GM12892 (cell line): ENCODE measurements around the gene HAO2.

Experiments
- POLR2A ChIP-seq: IDR thresholded peaks from 2 replicates; pipeline ENCODE4 v1.6.1; 2011; ENCODE audit warnings: low read depth, low read length, control low read depth
- POLR2AphosphoS5 ChIP-seq: IDR thresholded peaks from 2 replicates; pipeline ENCODE4 v1.6.1; 2011; ENCODE audit warnings: low read depth, low read length, control low read depth

DNA sequence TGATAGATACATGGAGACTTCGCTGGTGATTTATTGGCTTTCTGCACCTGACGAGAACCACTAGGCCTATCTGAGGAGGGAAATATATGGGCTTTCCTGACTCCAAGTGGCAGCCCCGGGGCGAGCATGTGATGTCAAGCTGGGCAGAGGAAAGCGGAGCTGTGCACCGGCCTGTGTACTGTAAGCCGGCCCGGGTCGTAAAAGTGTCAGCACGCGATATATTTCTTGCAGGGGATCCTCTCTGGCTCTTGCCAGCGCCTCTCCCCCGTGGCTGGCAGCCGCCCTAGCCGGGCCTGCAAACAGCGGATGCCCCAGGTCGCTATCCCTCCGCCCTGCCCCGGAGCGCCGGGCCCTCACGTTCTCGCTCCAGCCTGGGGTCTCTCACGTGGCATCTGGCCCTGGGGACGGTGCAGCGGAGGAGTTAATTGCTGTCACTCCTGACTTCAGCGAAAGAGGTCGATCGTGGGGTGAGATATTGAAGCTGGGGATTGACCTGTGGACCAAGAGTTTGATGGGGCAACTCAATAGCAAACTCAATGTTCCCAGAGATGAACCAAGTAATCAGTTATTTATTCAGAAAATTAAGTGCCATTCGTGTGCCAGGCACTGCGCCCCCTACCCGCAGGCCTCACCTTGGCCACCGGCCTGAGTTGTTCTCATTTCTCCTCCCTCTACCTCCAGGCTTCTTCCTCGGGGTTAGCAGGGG, 41.0 kb upstream of the HAO2 start:
- TF ChIP-seq POLR2A: no peak
- TF ChIP-seq POLR2AphosphoS5: no peak
